GM12892 (cell line): ENCODE measurements around the gene CISTR.

Experiments
- POLR2AphosphoS5 ChIP-seq: IDR thresholded peaks from 2 replicates; pipeline ENCODE4 v1.6.1; 2011; ENCODE audit warnings: low read depth, low read length, control low read depth
- TAF1 ChIP-seq: IDR thresholded peaks from 2 replicates; pipeline ENCODE4 v1.6.1; 2011; ENCODE audit warnings: low read depth, mild to moderate bottlenecking, control low read depth, low read length, borderline replicate concordance

- TF ChIP-seq TAF1: no peak
- no peak for TF ChIP-seq POLR2AphosphoS5
Observed at GRCh38 chr12:53756300-53757100, 4.7 kb upstream of the CISTR start.
